Uterus (tissue), 2 donors: ENCODE measurements around the gene EVL.

ENCODE experiments used
- CTCF ChIP-seq, 4 experiments: fragments of 200-600 bp in 2 of 4; fragments of 450-650 bp in 2 of 4; sonication (generic) in 2 of 4; IDR thresholded peaks; one replicate each; pipeline ENCODE4 v1.5.1; 2016 to 2019; ENCODE audit warnings: antibody characterized with exemption in 4 of 4, mild to moderate bottlenecking in 2 of 4, moderate library complexity in 1 of 4
- POLR2A ChIP-seq, 2 donors: fragments of 450-650 bp; IDR thresholded peaks; one replicate each; pipeline ENCODE4 v1.6.1; 2016; ENCODE audit warnings: antibody characterized with exemption in 2 of 2, mild to moderate bottlenecking in 1 of 2, moderate library complexity in 1 of 2

DNA sequence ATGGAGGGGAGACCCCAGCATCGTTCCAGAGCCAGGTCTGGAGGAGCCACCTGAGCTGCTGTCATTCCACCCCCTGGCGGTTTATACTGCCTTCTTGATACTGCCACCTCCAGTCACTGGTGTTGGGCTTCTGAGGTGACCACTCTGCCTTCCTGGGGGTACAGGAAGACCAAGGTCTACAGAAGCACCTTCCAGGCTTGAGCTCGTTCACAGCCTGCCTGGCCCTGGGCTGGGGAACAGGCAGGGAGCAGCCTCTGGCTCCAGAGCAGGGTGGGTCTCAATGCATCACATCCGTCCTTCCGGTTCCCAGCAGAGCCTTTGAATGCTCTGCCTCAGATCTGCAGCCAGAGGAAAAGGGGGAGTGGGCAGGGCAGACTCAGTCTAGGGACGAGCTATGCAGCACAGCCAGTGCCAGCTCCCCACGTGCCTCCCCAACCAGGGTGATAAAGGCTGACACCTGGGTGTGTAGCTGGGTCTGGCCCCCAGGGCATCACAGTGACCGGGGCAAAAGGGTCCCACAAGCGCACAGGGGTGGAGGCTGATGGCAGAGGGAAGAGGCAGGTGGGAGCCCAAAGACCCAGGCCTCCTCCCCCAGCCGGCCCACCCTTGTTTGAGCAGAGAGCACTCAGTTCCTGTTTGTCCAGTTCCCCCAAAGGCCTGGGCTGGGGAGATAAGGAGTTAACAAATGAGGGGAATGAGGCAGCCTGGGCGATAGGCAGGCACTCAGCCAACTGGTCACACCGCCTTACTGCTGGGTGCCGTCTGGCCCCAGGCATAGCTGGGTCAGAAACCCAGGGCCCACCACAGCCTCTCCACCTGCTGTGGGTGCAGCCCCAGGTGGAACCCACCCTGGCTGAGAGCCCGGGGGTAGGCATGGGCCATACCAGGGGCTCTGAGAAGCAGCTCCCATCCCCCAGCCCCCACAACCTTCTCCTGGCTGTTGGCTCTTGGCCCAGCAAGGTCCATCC lies 77.1 kb downstream of the EVL start:
- TF ChIP-seq CTCF (IDR thresholded peaks at IDR 0.05) (peak in 1 of 4 experiments; percentile 13), POLR2A (IDR thresholded peaks at IDR 0.05) (peak; percentile 40 to 54)
